Effector CD4-positive, alpha-beta T cell (primary cell): ENCODE measurements around the gene FLOT2.
"Not testable (repeated sequence)": the region's sequence is repeated elsewhere in the genome, so short reads cannot be mapped to it uniquely, and the experiment has no call there.

Experiments
- DNase-seq: peaks from one replicate; pipeline ENCODE4 v3.0.0-alpha.2; 2020

Gene FLOT2

DNA sequence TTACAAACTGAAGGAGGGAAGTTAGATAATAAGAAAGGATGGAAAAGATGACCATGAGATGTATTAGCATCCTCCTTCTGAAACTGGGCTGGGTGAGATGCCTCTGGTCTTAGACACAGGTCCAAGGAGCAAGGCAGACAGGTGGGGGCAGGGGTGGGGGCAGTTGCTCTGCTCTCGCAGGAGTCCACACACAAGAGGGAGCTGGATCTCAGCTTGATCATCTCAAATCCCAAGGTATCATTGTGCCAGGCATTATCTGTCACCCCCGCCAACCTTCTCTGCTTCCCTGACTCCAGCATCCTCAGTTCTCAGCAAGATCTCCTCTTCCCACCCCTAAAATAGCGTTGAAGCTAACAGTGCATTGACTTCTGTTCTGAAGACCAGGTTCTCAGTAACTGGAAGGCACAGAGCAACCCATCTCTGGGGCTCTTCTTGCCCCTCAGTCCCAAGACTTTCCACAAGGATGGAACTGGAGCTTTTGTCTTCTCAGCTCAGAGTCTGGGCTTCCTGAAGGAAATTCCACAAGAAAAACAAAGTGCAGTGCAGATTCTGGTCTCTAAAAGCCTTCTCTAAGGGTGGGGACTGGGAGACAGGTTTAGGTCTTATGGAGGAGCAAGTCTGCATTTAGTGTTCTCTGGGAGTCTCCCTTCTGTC, 1.6 kb downstream of the FLOT2 start:
- no peak for DNase-seq

DNA sequence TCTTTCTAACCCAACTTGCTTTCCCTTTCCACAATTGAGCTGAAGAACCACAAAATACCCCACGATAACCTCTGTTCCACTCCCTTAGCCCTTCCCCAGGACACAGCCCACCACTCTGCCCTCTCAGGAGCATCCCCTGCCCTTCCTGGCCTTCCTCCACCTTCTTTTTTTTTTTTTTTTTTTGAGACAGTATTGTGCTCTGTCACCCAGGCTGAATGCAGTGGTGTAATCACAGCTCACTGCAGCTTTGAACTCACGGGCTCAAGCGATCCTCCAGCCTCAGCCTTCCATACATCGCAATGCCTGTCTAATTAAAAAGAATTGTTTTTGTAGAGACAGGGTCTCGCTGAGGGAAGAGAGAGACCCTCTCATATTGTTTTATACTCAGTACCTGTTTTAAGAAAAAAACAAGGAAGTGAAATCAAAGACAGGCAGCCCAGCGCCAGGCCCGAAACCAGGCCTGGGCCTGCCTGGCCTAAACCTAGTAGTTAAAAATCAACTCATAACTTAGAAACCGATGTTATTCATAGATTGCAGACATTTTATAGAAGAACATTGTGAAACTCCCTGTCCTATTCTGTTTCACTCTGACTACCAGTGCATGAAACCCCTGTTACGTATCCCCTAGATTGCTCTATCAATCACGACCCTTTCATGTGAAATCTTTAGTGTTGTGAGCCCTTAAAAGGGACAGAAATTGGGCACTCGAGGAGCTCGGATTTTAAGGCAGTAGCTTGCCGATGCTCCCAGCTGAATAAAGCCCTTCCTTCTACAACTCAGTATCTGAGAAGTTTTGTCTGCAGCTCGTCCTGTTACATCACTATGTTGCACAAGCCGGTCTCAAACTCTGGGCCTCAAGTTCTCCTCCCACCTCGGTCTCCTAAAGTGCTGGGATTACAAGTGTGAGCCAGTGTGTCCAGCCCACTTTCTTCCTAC, 4.0 kb downstream of the FLOT2 start:
- DNase-seq: not testable (repeated sequence)

DNA sequence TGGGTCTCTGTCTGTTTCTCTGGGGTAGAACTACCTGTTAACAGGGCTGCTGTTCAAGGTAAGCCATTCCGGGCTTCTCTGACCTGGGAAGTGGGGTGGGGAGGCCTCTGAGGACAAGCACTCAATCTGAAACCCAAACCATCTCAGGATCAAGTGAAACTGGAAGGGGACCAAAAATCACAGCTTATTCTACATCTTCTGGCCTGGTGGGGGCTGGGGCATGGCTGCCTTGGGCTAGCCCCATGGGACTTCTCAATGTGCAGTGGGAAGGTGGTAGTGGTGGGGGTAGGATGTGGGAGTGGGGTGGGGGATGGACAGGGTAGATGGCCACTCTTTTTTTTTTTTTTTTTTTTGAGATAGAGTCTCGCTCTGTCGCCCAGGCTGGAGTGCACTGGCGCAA, 5.5 kb downstream of the FLOT2 start:
- DNase-seq: no peak

DNA sequence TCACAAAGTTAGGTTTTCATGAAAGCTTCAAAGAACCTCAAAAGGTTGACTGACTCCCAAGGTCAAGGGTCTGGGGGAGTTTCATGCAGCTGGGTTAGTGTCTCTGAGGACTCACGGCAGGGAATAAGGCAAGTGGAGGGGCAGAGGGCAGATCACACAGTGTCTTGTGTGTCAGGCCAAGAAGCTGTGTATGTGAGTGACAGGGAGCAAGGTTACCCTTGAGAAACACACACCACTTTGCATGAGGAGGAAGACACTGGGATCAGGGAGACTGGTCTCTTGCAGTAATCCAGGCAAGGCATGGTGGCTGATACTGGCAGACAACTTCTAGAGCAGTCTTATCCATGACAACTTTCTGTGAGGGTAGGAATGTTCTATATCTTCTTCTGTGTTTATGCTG, 6.3 kb downstream of the FLOT2 start:
- DNase-seq: no peak

DNA sequence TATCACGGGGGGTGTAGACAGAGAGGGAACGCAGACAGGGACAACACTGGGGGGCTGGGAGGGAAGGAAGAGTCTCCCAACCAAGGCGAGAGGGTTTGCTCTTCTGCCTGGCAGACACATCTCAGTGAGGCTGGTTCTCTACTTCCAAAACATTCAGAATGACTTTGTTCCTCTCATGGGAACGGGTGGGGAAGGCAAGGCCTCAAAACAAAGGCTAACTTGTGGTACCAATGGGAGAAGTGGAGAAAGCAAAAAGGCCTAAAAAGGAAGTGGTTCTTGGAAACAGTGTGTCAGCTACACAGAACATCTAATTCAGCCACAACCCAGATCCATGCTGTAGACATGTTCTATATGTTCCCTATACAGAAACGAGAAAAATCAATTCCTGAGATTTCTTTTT, 7.5 kb downstream of the FLOT2 start:
- no peak for DNase-seq

DNA sequence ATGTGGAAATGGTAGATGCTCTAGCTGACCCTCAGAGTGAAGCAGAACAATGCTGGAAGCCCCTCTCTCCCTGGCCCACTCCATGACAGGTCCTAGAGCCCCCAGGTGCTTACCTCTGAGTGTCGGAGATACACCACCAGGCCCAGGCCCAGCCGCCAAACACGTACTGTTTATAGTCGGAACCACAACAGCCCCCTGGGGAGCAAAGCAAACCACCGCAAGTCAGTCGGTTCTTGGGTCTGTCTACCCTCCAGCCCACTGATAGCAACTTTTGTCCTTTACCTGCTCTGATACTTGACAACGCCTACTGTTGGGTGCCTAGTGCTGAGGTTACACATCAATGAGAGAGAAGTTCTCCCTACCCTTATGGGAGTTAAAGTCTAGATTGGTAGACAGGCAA, 8.7 kb downstream of the FLOT2 start:
- DNase-seq: no peak

DNA sequence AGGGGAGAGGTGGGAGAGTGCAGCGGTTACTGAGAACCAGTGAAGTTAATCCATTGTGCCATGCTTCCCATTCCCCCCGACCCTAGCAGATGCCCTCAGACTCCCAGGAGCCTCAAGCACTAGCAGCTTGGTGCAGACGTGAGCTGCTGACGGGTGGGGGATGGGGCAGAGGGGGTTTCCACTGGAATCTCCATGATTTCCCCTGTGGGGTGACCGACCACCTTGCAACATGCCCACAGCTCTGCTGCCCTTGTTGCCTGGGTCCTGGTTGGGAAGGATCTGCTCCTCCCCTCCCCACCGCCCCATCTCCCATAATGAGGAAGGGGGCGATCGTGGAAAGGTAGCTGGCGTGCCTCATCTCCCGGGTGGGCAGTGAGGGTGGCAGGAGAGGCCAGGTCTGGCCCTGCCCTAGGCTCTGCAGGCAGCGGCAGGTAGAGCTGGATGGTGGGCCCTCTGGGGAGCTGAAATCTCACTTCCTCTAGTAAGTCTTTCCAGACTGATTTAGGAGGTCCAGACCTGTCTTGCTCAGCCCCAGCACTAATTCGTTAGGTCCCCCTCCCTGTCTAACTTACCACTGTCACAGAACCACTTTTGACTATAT, 9.6 kb downstream of the FLOT2 start:
- no peak for DNase-seq

DNA sequence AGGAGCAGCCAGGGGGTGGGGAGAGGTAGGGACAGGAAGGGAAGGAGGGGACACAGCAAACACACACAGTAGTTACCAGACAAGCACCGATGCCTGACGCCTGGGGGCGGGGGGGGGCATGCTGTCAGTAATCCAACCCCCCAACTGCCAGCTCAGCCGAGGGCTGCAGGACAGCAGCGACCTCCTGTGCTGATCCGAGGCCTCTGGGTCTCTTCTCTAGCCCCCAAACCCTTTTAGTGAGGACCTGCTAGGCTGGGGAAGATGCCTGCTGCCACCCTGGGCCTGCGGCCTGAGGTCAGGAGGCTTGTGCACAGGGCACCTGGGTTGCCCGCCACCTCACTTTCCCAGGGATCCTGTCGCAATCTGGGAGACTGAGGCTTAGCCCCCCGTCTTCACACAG, 11.6 kb downstream of the FLOT2 start:
- DNase-seq: no peak

DNA sequence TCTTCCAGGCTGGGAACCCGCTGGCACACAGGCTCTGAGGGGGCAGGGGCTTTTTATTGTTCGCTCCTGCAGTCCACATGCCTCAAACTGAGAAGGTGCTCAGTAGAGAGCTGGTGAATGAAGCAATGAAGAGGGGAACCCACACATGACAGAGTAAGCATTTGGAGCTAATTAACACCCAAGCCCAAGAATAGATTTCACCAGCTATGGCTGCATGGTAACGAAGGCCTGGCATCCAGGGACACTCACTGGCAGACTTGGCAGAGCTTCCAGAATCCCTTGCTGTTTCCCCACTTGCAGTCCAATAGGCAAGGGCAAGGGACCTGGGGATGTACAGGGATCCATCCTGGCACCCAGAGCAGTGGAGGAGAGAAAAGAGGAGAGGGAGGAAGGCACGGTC, 12.2 kb downstream of the FLOT2 start:
- no peak for DNase-seq

DNA sequence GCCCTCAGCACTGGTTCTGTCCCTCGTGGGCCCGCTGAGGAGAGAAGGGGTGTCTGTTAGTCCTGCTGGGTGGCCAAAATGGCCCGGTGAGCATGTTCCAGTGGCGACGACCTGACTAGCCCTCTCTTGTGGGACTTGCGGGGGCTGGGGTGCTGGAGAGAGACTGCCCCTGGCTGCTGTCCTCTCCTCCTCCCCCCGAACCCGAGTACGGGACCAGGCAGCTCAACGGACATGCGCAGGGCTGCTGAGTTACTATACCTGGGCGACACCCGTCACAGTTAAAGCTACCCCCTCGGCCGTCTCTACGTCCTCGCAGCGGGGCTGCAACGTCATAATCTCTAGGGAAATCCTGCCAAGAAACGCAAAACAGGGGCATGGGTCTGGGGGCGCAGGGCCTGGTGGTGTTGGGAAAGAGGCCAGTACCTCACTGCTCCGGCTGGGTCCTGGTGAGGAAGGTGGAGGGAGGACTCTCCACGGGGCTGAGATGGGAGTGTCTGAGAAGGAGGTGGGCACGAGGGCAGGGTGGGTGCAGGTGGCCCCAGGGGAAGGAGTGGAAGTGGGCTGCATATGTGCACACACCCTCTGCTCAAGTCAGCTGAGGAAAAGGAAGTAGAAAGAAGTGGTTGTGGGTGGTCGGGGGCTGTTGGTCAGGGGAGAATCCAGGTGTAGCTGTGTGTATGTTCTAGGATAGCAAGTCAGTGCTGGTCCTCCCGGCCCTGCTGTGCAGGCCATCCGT, 13.4 kb downstream of the FLOT2 start:
- no peak for DNase-seq

DNA sequence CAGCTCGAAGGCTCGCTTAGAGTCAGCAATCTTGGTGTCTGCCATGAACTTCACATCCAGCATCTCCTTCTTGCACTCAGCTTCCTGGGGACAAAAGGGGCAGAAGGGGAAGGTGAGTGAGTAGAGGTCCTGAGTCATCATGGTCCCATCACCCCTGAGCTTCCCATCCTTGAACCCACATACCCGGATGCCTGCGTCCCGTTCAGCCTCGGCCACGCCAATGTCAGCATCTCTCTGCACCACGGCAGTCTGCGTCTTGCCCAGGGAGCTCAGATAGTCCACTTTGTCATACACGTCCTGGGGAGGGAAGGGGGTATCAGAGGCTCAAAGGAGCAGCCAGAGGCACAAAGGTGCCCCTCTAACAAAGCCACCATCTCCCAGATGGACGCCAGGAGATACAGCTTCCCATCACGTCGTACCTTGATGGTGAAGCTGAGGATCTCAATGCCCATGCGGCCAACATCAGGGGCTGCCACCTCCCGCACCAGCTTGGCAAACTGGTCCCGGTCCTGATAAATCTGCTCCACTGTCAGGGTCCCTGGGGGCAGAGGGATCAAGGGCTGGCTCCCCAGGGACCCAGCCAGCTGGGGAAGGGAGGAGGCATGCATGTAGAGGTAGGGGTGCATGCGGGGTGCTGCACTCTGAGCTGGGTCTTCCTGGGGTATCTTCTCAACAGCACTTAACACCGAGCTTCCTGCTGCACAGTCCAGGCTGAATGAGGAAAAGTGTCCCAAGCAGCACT, 15.2 kb downstream of the FLOT2 start:
- DNase-seq: no peak

DNA sequence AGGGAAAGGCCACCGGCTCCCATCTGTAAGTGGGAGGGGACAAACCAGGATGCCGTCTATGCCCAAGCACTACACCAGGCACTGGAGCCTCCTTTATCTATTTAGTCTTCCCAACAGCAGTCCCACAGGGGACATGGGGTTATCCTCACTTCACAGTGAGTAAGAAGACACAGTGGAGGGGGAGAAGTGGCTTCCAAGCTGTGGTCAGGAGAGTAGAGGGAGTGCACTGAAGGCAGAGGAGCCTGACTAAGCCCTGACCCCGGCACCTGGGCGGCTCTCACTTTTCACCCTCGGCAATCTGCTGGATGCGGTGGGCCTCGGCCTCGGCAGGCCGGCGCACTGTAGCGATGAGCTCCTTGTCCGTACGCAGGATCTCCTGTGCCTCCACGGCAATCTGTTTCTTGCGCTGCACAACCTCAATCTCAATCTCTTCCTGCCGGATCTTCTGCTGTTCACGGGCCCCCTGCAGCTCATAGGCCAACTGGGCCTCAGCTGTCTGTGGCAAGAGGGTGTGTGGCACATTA, 15.9 kb downstream of the FLOT2 start:
- DNase-seq: no peak

DNA sequence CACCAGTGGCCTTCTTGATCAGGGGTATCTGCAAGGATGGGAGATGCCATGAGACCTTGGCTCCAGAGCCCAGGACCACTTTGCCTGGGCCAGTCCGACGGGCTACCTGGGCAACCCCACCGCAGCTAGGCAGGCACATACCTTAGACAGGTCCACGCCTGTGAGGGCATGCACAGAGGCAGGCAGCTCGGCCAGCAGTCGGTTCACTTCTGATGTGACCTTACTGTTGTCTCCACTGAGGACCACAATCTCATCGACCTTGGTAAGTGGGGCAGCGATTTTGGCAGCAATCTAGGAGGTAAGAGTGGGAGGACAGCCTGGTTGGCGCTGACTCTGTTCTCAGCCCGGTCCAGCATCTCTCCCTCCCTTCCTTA, 17.0 kb downstream of the FLOT2 start:
- no peak for DNase-seq

DNA sequence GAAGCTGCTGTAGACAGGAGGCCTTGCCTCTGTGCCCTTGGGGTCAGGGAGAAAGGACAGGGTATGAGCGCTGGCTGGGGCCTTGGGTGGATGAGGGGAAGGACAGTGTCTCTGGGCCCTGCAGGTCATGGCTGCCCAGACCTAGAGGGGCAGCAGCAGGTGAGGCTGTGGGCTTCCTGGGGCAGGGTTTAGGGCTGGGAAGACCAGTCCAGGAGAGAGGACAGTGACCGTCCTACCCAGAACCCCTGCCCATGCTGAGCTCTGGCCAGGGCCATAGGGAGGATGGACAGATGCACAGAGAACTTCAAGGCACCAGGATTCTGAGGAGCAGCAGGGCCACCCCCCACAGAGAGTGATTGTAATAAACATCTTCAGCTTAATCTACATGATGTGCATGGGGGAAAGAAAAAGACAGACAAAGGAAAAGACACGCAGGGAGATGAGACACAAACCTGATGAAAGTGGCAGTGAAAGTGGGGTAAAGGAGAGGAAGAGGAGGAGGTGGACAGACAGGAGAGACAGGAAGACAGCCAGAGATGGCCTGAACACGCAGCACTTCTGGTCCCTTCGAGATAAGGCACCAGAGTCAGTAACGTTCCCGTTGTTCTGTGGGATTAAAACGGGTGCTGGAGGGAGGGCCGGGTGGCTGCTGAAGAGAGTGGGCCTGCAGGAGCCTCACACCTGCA, 17.5 kb downstream of the FLOT2 start:
- DNase-seq: no peak

DNA sequence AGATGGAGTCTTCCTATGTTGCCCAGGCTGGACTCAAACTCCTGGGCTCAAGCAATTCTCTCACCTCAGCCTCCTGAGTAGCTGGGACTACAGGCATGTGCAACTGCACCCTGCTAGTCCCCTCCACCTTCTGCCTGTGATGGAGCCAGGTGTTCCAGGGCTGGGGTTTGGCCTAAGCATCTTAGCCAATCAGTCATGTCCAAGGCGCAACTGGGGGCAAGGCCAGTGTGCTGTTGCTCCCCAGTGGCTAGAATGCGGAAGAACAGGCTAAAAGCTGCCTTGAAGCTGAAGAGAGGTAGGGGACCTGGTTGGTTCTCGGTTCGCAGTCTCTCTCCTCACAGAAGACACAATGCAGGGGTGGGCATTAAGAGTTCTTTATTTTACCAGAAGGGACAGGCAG, 18.6 kb downstream of the FLOT2 start:
- no peak for DNase-seq

DNA sequence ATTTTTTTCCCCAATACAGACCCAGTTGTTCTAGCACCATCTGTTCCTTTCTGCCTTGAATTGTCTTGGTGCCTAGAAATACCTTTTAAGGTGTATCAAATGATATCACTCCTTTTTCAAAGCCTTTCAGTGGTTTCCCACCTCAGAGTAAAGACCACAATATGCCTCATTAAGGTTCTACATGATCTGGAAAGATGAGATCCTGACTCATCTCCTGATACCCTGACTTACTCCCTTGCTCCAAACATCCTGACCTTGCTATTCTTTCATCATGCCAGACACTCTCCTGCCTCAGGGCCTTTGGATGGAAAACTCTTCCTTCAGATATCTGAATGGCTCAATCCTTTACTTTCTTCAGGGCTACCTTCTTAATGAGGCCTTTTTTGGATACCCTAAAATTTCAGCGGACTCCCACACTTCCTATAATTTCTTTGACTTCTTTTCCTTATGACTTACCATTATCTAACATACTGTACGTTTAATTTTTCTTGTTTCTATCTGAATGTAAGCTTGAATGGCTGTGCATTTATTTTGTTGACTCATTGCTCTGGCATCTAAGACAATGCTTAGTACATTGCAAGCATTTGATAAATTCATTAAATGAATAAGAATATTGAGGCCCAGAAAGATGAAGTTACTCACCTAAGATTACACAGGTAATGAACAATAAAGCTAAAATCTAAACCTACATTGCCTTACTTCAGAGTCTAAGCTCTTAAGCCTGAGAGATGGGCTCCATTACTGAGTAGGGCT, 19.2 kb downstream of the FLOT2 start:
- no peak for DNase-seq

DNA sequence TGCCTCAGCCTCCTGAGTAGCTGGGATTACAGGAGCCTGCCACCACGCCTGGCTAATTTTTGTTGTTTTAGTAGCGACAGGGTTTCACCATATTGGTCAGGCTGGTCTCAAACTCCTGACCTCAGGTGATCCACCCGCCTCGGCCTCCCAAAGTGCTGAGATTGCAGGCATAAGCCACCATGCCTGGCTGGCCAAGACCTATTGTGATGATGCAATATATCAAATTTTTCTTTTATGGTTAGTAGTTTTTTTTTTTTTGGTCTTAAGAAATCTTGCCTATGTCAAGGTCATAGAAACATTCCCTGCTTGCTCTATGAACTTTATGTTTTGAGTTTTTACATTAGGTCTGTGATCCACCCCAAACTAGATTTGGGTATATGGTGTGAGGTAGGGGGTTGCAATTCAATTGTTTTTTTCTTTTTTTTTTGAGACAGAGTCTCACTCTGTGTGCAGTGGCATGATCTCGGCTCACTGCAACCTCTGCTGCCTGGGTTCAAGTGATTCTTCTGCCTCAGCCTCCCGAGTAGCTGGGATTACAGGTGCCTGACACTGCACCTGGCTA, 20.3 kb downstream of the FLOT2 start:
- not testable (repeated sequence) for DNase-seq

DNA sequence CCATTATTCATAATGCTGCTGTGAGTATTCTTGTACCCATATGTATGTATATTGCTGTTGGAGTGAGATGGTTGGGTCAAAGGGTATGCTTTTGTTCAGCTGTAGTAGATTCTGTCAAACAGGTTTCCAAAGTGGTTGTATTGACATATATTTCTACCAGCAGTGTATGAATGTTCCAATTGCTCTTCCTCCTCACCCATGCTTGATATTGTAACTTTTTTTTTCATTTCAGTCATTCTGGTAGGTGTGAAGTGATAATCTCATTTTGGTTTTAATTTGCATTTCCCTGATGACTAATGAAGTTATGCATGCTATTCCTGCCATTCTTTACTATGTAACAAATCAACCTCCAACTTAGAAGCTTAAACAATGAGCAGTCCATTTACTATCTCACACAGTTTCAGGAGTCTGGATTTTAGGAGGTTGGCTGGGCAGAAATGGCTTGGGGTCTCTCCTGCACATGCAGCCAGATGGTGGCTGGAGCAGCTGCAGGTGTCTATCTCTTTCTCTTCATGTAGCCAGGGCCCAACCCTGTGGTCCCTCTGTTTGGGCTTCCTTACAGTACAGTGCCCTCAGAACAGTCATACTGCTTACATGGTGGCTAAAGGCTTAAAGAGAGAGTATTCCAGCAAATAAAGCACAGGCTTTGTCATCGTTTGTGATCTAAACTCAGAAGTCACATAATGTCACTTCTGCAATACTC, 21.5 kb downstream of the FLOT2 start:
- DNase-seq: no peak

DNA sequence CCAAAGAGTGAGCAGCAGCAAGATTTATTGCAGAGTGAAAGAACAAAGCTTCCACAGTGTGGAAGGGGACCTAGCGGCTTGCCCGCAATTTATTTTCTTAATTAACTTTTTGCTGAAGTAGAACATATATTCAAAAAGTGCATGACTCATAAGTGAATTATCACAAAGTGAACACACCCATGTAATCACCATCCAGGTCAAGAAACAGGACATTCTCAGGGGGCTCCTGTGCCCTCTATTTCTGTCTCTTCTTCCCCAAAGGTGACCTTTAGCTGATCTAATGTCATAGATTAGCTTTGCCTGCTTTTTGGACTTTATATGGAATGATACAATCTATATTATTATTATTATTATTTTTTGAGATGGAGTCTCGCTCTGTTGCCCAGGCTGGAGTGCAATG, 22.8 kb downstream of the FLOT2 start:
- no peak for DNase-seq

DNA sequence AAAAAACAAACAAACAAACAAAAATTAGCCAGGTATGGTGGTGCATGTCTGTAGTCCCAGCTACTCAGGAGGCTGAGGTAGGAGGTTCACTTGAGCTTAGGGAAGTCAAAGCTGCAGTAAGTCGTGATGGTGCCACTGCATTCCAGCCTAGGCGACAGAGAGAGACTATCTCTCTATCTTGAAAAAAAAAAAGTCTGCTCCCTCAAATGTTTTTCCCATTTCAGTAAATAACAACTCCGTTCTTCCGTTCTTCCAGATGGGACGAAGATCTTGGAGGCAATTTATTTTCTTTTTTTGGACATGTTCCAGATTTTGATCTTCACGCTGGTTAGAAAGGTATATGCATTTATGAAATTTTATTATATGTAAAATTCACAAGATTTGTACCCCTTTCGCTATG, 23.7 kb downstream of the FLOT2 start:
- no peak for DNase-seq
